Measurements from ENCODE around the gene EIF5A. TPM values are rescaled to one million over a fixed set of nuclear protein-coding genes. Genes with fewer than 3 reads are reported as not detected.
A peak's percentile ranks its signal among the peaks of the same experiment; 100 is the strongest.

EIF5A gene
- polyA plus RNA-seq, 3 donors: 465 to 511 (median 485) TPM

- H3K27me3 ChIP-seq (ENCODE audit: control insufficient read depth in 2 of 2, insufficient read depth in 2 of 2, low read length in 2 of 2): no peaks in the 10 kb centered on the region
- H2AFZ ChIP-seq (ENCODE audit: insufficient read depth, low read depth, low read length, poor library complexity, severe bottlenecking): no peak overlapping the region
- Mint-ChIP-seq H3K9me3 (no peaks in the 10 kb centered on the region), H3K4me1 (peaks cover 35% of the 10 kb centered on the region), H3K4me3 (no peak overlapping the region), H3K27me3 (ENCODE audit: low read depth in 3 of 3) (peaks cover 0 to 6% (median 0%) of the 10 kb centered on the region in 3 donors), H3K36me3 (peaks cover 42 to 64% of the 10 kb centered on the region in 2 donors), H3K27ac (peak overlapping the region in 4 of 7 donors; percentile 35 to 61 (median 52))
- peaks cover 29 to 50% of the 10 kb centered on the region in 2 donors for H3K36me3 ChIP-seq (replicated peaks in 1 of 2; ENCODE audit: control insufficient read depth in 1 of 2, insufficient read depth in 2 of 2, low read length in 2 of 2)
- no peak for DNase-seq
- H3K4me1 ChIP-seq (ENCODE audit: control insufficient read depth in 1 of 2, insufficient read depth in 2 of 2, low read length in 2 of 2): peaks cover 24 to 34% of the 10 kb centered on the region in 2 donors
- no peak for TF ChIP-seq CTCF (IDR thresholded peaks at IDR 0.05)
- H3K9me3 ChIP-seq (replicated peaks in 1 of 2; ENCODE audit: control insufficient read depth in 1 of 2, insufficient read depth in 1 of 2, low read length in 2 of 2): no peaks in the 10 kb centered on the region
- intact Hi-C loops (cut with micrococcal nuclease): loop anchor here in 1 of 2 donors (5.0 kb wide), 1 partner anchor 58 kb away; the partner anchor contains the start of gene SLC2A4
- no peak overlapping the region for H3K4me2 ChIP-seq (replicated peaks; ENCODE audit: extremely low read depth, low read length, poor library complexity, severe bottlenecking)
- no peaks in the 10 kb centered on the region for H4K20me1 ChIP-seq (ENCODE audit: insufficient read depth, low read length)
- no peak overlapping the region for H3K4me3 ChIP-seq (replicated peaks in 1 of 3; ENCODE audit: low read depth in 2 of 3, low read length in 3 of 3)
- H3K9ac ChIP-seq (ENCODE audit: insufficient read depth, low read length, poor library complexity, severe bottlenecking): no peak overlapping the region
- peaks cover 27% of the 10 kb centered on the region for H3K79me2 ChIP-seq (ENCODE audit: insufficient read depth, low read length)
- WGBS (ENCODE audit: insufficient coverage): no CpG with 5 or more reads among the region's 2 CpGs
- peak overlapping the region in 1 of 2 donors; percentile 41 for H3K27ac ChIP-seq (ENCODE audit: low read depth in 1 of 2, low read length in 2 of 2)
These were observed 32.8 kb downstream of the EIF5A start for GRCh38 chr17:7340179-7340578.

- TF ChIP-seq CTCF (IDR thresholded peaks at IDR 0.05): no peak
- Mint-ChIP-seq H3K4me1 (peaks cover 19% of the 10 kb centered on the region), H3K36me3 (peaks cover 46 to 76% of the 10 kb centered on the region in 2 donors), H3K9me3 (no peaks in the 10 kb centered on the region), H3K4me3 (no peak overlapping the region), H3K27me3 (ENCODE audit: low read depth in 3 of 3) (peaks cover 0 to 4% (median 0%) of the 10 kb centered on the region in 3 donors), H3K27ac (peak overlapping the region in 1 of 7 donors; percentile 53)
- H3K4me2 ChIP-seq (replicated peaks; ENCODE audit: extremely low read depth, low read length, poor library complexity, severe bottlenecking): no peak overlapping the region
- DNase-seq: no peak
- no peaks in the 10 kb centered on the region for H3K27me3 ChIP-seq (ENCODE audit: control insufficient read depth in 2 of 2, insufficient read depth in 2 of 2, low read length in 2 of 2)
- WGBS (ENCODE audit: insufficient coverage): 98% methylated on average over 10 of the region's 13 CpGs
- no peak overlapping the region for H2AFZ ChIP-seq (ENCODE audit: insufficient read depth, low read depth, low read length, poor library complexity, severe bottlenecking)
- peaks cover 21% of the 10 kb centered on the region for H3K79me2 ChIP-seq (ENCODE audit: insufficient read depth, low read length)
- H3K36me3 ChIP-seq (replicated peaks in 1 of 2; ENCODE audit: control insufficient read depth in 1 of 2, insufficient read depth in 2 of 2, low read length in 2 of 2): peaks cover 38 to 63% of the 10 kb centered on the region in 2 donors
- H4K20me1 ChIP-seq (ENCODE audit: insufficient read depth, low read length): peaks cover 8% of the 10 kb centered on the region
- no peak overlapping the region for H3K9ac ChIP-seq (ENCODE audit: insufficient read depth, low read length, poor library complexity, severe bottlenecking)
- no peak overlapping the region for H3K27ac ChIP-seq (ENCODE audit: low read depth in 1 of 2, low read length in 2 of 2)
- intact Hi-C loops (cut with micrococcal nuclease): loop anchor here in 1 of 2 donors (5.0 kb wide), 1 partner anchor 60 kb away; the partner anchor contains the start of gene SLC2A4
- H3K4me3 ChIP-seq (replicated peaks in 1 of 3; ENCODE audit: low read depth in 2 of 3, low read length in 3 of 3): no peak overlapping the region
- no peaks in the 10 kb centered on the region for H3K9me3 ChIP-seq (replicated peaks in 1 of 2; ENCODE audit: control insufficient read depth in 1 of 2, insufficient read depth in 1 of 2, low read length in 2 of 2)
- peaks cover 10 to 18% of the 10 kb centered on the region in 2 donors for H3K4me1 ChIP-seq (ENCODE audit: control insufficient read depth in 1 of 2, insufficient read depth in 2 of 2, low read length in 2 of 2)
These were observed 34.4 kb downstream of the EIF5A start for GRCh38 chr17:7341842-7342241.

Data from CD14-positive monocyte (primary cell).